Osteoblast (primary cell): ENCODE data around the gene PHLDB1. TPM values are rescaled to one million over a fixed set of nuclear protein-coding genes. Genes with fewer than 3 reads are reported as not detected.

ENCODE experiments used
- DNase-seq: peaks from one replicate; pipeline ENCODE4 v3.0.0; 2011; ENCODE audit warnings: low spot score, mixed read lengths; ENCODE audit not compliant: insufficient read length; ENCODE audit errors: missing footprints
- H2AFZ ChIP-seq: 2 replicates; pipeline ENCODE4 v1.6.0; 2011; ENCODE audit warnings: mild to moderate bottlenecking, low read length
- H3K27ac ChIP-seq: 2 replicates; pipeline ENCODE4 v1.5.1; 2011; ENCODE audit warnings: mild to moderate bottlenecking, low read depth, low read length, moderate library complexity
- H3K27me3 ChIP-seq: 2 replicates; pipeline ENCODE4 v1.6.0; 2012; ENCODE audit warnings: mild to moderate bottlenecking, control low read depth, inconsistent platforms, low read length, moderate library complexity; ENCODE audit not compliant: insufficient read depth
- H3K36me3 ChIP-seq: 2 replicates; pipeline ENCODE4 v1.5.1; 2011; ENCODE audit warnings: mild to moderate bottlenecking, low read length, control low read depth, moderate library complexity; ENCODE audit not compliant: insufficient read depth
- H3K4me1 ChIP-seq: 2 replicates; pipeline ENCODE4 v1.5.1; 2011; ENCODE audit warnings: mild to moderate bottlenecking, low read length, control low read depth, moderate library complexity; ENCODE audit not compliant: insufficient read depth
- H3K4me2 ChIP-seq: 2 replicates; pipeline ENCODE4 v1.6.0; 2011; ENCODE audit warnings: mild to moderate bottlenecking, low read length; ENCODE audit not compliant: insufficient read depth
- H3K4me3 ChIP-seq: fragments of 200-600 bp; sonication (generic); 3 replicates; pipeline ENCODE4 v1.5.1; 2012; ENCODE audit warnings: mild to moderate bottlenecking, low read length, inconsistent platforms; ENCODE audit not compliant: insufficient read depth
- H3K79me2 ChIP-seq: 2 replicates; pipeline ENCODE4 v1.6.0; 2012; ENCODE audit warnings: mild to moderate bottlenecking, low read length, control low read depth, inconsistent platforms; ENCODE audit not compliant: insufficient read depth
- H3K9me3 ChIP-seq: 2 replicates; pipeline ENCODE4 v1.5.1; 2011; ENCODE audit warnings: low read depth, low read length, control low read depth
- H4K20me1 ChIP-seq: 2 replicates; pipeline ENCODE4 v1.6.0; 2012; ENCODE audit warnings: mild to moderate bottlenecking, low read length, control low read depth; ENCODE audit not compliant: insufficient read depth
- total RNA-seq: library from RNA; depleted of rRNA; stranded (reverse); fragments of >200 nt; gene quantifications from 2 replicates; pipeline ENCODE4 v1.2.3, GENCODE V29; 2012
- TF ChIP-seq, protein P1 (sequence below): IDR thresholded peaks from 2 replicates; pipeline ENCODE4 v1.5.1; 2011; ENCODE audit warnings: mild to moderate bottlenecking, low read depth, low read length, moderate library complexity; ENCODE audit errors: extremely low read depth

PHLDB1 gene
- total RNA-seq, 1 donor: 96.3 TPM

GRCh38 chr11:118625976-118626375 is 18.6 kb downstream of the PHLDB1 start:
- Histone ChIP-seq H2AFZ (no peak overlapping the region), H3K4me2 (no peak overlapping the region), H3K27me3 (no peaks in the 10 kb centered on the region), H3K79me2 (peaks cover 76% of the 10 kb centered on the region), H3K4me3 (no peak overlapping the region), H3K27ac (no peak overlapping the region), H4K20me1 (peaks cover 37% of the 10 kb centered on the region), H3K9me3 (no peaks in the 10 kb centered on the region), H3K4me1 (peaks cover 27% of the 10 kb centered on the region), H3K36me3 (peaks cover 68% of the 10 kb centered on the region)
- TF ChIP-seq, protein P1, sequence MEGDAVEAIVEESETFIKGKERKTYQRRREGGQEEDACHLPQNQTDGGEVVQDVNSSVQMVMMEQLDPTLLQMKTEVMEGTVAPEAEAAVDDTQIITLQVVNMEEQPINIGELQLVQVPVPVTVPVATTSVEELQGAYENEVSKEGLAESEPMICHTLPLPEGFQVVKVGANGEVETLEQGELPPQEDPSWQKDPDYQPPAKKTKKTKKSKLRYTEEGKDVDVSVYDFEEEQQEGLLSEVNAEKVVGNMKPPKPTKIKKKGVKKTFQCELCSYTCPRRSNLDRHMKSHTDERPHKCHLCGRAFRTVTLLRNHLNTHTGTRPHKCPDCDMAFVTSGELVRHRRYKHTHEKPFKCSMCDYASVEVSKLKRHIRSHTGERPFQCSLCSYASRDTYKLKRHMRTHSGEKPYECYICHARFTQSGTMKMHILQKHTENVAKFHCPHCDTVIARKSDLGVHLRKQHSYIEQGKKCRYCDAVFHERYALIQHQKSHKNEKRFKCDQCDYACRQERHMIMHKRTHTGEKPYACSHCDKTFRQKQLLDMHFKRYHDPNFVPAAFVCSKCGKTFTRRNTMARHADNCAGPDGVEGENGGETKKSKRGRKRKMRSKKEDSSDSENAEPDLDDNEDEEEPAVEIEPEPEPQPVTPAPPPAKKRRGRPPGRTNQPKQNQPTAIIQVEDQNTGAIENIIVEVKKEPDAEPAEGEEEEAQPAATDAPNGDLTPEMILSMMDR: no peak
- no peak for DNase-seq

DNA sequence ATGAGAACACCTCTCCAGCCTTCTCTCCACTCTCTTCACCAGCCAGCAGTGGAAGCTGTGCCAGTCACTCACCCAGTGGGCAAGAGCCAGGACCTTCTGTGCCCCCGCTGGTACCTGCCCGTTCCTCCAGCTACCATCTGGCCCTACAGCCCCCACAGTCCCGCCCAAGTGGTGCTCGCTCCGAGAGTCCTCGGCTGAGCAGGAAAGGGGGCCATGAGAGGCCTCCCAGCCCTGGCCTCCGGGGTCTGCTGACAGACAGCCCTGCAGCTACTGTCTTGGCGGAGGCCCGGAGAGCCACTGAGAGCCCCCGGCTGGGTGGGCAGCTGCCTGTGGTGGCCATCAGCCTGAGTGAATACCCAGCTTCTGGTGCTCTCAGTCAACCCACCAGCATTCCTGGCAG is 20.2 kb downstream of the PHLDB1 start:
- Histone ChIP-seq H3K4me3 (no peak overlapping the region), H3K27me3 (no peaks in the 10 kb centered on the region), H3K36me3 (peaks cover 84% of the 10 kb centered on the region), H3K79me2 (peaks cover 78% of the 10 kb centered on the region), H4K20me1 (peaks cover 37% of the 10 kb centered on the region), H3K27ac (no peak overlapping the region), H3K4me1 (peaks cover 15% of the 10 kb centered on the region), H3K4me2 (no peak overlapping the region), H3K9me3 (no peaks in the 10 kb centered on the region), H2AFZ (no peak overlapping the region)
- DNase-seq: no peak
- TF ChIP-seq, protein P1: no peak

- Histone ChIP-seq H3K9me3 (no peaks in the 10 kb centered on the region), H3K4me3 (no peak overlapping the region), H3K4me2 (no peak overlapping the region), H3K79me2 (peaks cover 76% of the 10 kb centered on the region), H3K27ac (no peak overlapping the region), H2AFZ (no peak overlapping the region), H4K20me1 (peaks cover 37% of the 10 kb centered on the region), H3K27me3 (no peaks in the 10 kb centered on the region), H3K36me3 (peaks cover 89% of the 10 kb centered on the region), H3K4me1 (peaks cover 12% of the 10 kb centered on the region)
- TF ChIP-seq, protein P1: no peak
- no peak for DNase-seq
These were observed 20.6 kb downstream of the PHLDB1 start for GRCh38 chr11:118628031-118628430.

DNA sequence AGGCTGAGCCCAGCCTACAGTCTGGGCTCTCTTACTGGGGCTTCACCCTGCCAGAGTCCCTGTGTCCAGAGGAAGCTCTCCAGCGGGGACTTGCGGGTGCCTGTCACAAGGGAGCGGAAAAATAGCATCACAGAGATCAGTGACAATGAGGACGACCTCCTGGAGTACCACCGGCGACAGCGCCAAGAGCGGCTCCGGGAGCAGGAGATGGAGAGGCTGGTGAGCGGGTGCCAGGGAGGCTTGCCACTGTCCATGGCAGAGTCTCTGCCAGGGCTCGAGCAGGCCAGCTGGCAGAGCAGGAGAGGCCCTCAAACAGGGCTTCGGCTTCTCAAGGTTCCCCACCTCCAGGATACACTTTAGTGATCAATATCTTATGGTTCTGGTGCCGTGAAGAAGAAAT is 21.0 kb downstream of the PHLDB1 start:
- peaks cover 12% of the 10 kb centered on the region for H3K4me1 ChIP-seq
- H3K79me2 ChIP-seq: peaks cover 72% of the 10 kb centered on the region
- TF ChIP-seq, protein P1: no peak
- H3K27ac ChIP-seq: no peak overlapping the region
- H3K9me3 ChIP-seq: no peaks in the 10 kb centered on the region
- peaks cover 91% of the 10 kb centered on the region for H3K36me3 ChIP-seq
- no peak overlapping the region for H3K4me3 ChIP-seq
- peaks cover 34% of the 10 kb centered on the region for H4K20me1 ChIP-seq
- H2AFZ ChIP-seq: no peak overlapping the region
- H3K27me3 ChIP-seq: no peaks in the 10 kb centered on the region
- no peak overlapping the region for H3K4me2 ChIP-seq
- DNase-seq: no peak
